Suprapubic skin (tissue), 4 donors: Measurements from ENCODE around the gene NFIA.

ENCODE experiments used
- CTCF ChIP-seq, 2 donors: fragments of 200-600 bp in 1 of 2; fragments of 450-650 bp in 1 of 2; sonication (generic) in 1 of 2; IDR thresholded peaks; one replicate each; pipeline ENCODE4 v1.5.1; 2016 to 2019; ENCODE audit warnings: antibody characterized with exemption in 2 of 2, mild to moderate bottlenecking in 1 of 2, moderate library complexity in 1 of 2
- POLR2A ChIP-seq, 2 donors: fragments of 450-650 bp; IDR thresholded peaks; one replicate each; pipeline ENCODE4 v1.6.1; 2017; ENCODE audit warnings: antibody characterized with exemption in 2 of 2, mild to moderate bottlenecking in 2 of 2, moderate library complexity in 2 of 2
- POLR2AphosphoS5 ChIP-seq, 3 donors: sonication (generic); formaldehyde crosslinking; IDR thresholded peaks; one replicate each; pipeline ENCODE4 v1.6.1; 2017; ENCODE audit warnings: antibody characterized with exemption in 3 of 3

GRCh38 chr1:61052395-61053225 is 29.8 kb upstream of the NFIA start:
- TF ChIP-seq CTCF (IDR thresholded peaks at IDR 0.05) = no peak
- no peak for TF ChIP-seq POLR2AphosphoS5 (IDR thresholded peaks at IDR 0.05)
- no peak for TF ChIP-seq POLR2A (IDR thresholded peaks at IDR 0.05)
